Measurements from ENCODE around the gene CCBE1.

CCBE1 gene

GRCh38 chr18:59617468-59617932 is 79.7 kb downstream of the CCBE1 start:
- no peak for TF ChIP-seq TEAD4 (IDR thresholded peaks at IDR 0.05)
- no peak for TF ChIP-seq USF1 (IDR thresholded peaks at IDR 0.05)
- no peak for TF ChIP-seq EP300 (IDR thresholded peaks at IDR 0.05; ENCODE audit: borderline replicate concordance)
- no peak for TF ChIP-seq RAD21 (IDR thresholded peaks at IDR 0.05; ENCODE audit: low read depth)
- no peak for TF ChIP-seq CEBPB (IDR thresholded peaks at IDR 0.05)
- TF ChIP-seq FOXM1 (IDR thresholded peaks at IDR 0.05; ENCODE audit: borderline replicate concordance, low read depth), result no peak

- TF ChIP-seq YY1 (IDR thresholded peaks at IDR 0.05; ENCODE audit: low read depth) (no peak), CREB1 (IDR thresholded peaks at IDR 0.05; ENCODE audit: low read depth) (no peak), USF1 (IDR thresholded peaks at IDR 0.05) (no peak), CEBPB (IDR thresholded peaks at IDR 0.05) (no peak), EGR1 (IDR thresholded peaks at IDR 0.05) (no peak), RAD21 (IDR thresholded peaks at IDR 0.05; ENCODE audit: low read depth) (no peak), FOXM1 (IDR thresholded peaks at IDR 0.05; ENCODE audit: borderline replicate concordance, low read depth) (no peak), ZBTB7A (IDR thresholded peaks at IDR 0.05; ENCODE audit: low read depth) (no peak), NFIC (IDR thresholded peaks at IDR 0.05) (no peak), TAF1 (IDR thresholded peaks at IDR 0.05; ENCODE audit: low read depth) (no peak), EP300 (IDR thresholded peaks at IDR 0.05; ENCODE audit: borderline replicate concordance) (no peak), MAX (IDR thresholded peaks at IDR 0.05) (no peak), TCF12 (IDR thresholded peaks at IDR 0.05; ENCODE audit: low read depth) (no peak), REST (IDR thresholded peaks at IDR 0.05; ENCODE audit: low read depth) (no peak), TEAD4 (IDR thresholded peaks at IDR 0.05) (no peak)
Measured at GRCh38 chr18:59616501-59616900, 80.7 kb downstream of the CCBE1 start.

GRCh38 chr18:59613903-59614302 is 83.3 kb downstream of the CCBE1 start:
- no peak for TF ChIP-seq FOXM1 (IDR thresholded peaks at IDR 0.05; ENCODE audit: borderline replicate concordance, low read depth)
- no peak for TF ChIP-seq USF1 (IDR thresholded peaks at IDR 0.05)
- TF ChIP-seq TAF1 (IDR thresholded peaks at IDR 0.05; ENCODE audit: low read depth), result no peak

GRCh38 chr18:59612381-59612780 is 84.8 kb downstream of the CCBE1 start:
- no peak for TF ChIP-seq CEBPB (IDR thresholded peaks at IDR 0.05)
- no peak for TF ChIP-seq CREB1 (IDR thresholded peaks at IDR 0.05; ENCODE audit: low read depth)
- TF ChIP-seq NFIC (IDR thresholded peaks at IDR 0.05), result no peak
- TF ChIP-seq TCF12 (IDR thresholded peaks at IDR 0.05; ENCODE audit: low read depth), result no peak
- no peak for TF ChIP-seq ZBTB7A (IDR thresholded peaks at IDR 0.05; ENCODE audit: low read depth)
- no peak for TF ChIP-seq USF1 (IDR thresholded peaks at IDR 0.05)
- no peak for TF ChIP-seq YY1 (IDR thresholded peaks at IDR 0.05; ENCODE audit: low read depth)
- no peak for TF ChIP-seq TAF1 (IDR thresholded peaks at IDR 0.05; ENCODE audit: low read depth)

GRCh38 chr18:59610546-59611140 is 86.6 kb downstream of the CCBE1 start:
- no peak for TF ChIP-seq MAX (IDR thresholded peaks at IDR 0.05)
- no peak for TF ChIP-seq FOXM1 (IDR thresholded peaks at IDR 0.05; ENCODE audit: borderline replicate concordance, low read depth)
- TF ChIP-seq NFIC (IDR thresholded peaks at IDR 0.05), result no peak
- TF ChIP-seq TAF1 (IDR thresholded peaks at IDR 0.05; ENCODE audit: low read depth), result no peak
- TF ChIP-seq EGR1 (IDR thresholded peaks at IDR 0.05), result no peak
- no peak for TF ChIP-seq YY1 (IDR thresholded peaks at IDR 0.05; ENCODE audit: low read depth)
- TF ChIP-seq USF1 (IDR thresholded peaks at IDR 0.05), result no peak

GRCh38 chr18:59609654-59610053 is 87.6 kb downstream of the CCBE1 start:
- TF ChIP-seq RAD21 (IDR thresholded peaks at IDR 0.05; ENCODE audit: low read depth) (no peak), EP300 (IDR thresholded peaks at IDR 0.05; ENCODE audit: borderline replicate concordance) (no peak)

GRCh38 chr18:59607471-59607870 is 89.8 kb downstream of the CCBE1 start:
- TF ChIP-seq TEAD4 (IDR thresholded peaks at IDR 0.05), result no peak
- TF ChIP-seq MAX (IDR thresholded peaks at IDR 0.05), result no peak
- TF ChIP-seq REST (IDR thresholded peaks at IDR 0.05; ENCODE audit: low read depth), result no peak
- no peak for TF ChIP-seq TAF1 (IDR thresholded peaks at IDR 0.05; ENCODE audit: low read depth)
- no peak for TF ChIP-seq CREB1 (IDR thresholded peaks at IDR 0.05; ENCODE audit: low read depth)
- TF ChIP-seq CEBPB (IDR thresholded peaks at IDR 0.05), result no peak
- TF ChIP-seq USF1 (IDR thresholded peaks at IDR 0.05), result no peak
- no peak for TF ChIP-seq TCF12 (IDR thresholded peaks at IDR 0.05; ENCODE audit: low read depth)
- TF ChIP-seq FOXM1 (IDR thresholded peaks at IDR 0.05; ENCODE audit: borderline replicate concordance, low read depth), result no peak
- TF ChIP-seq ZBTB7A (IDR thresholded peaks at IDR 0.05; ENCODE audit: low read depth), result no peak
- TF ChIP-seq EP300 (IDR thresholded peaks at IDR 0.05; ENCODE audit: borderline replicate concordance), result no peak
- TF ChIP-seq YY1 (IDR thresholded peaks at IDR 0.05; ENCODE audit: low read depth), result no peak
- TF ChIP-seq RAD21 (IDR thresholded peaks at IDR 0.05; ENCODE audit: low read depth), result no peak
- no peak for TF ChIP-seq NFIC (IDR thresholded peaks at IDR 0.05)
- TF ChIP-seq EGR1 (IDR thresholded peaks at IDR 0.05), result no peak

All from Ishikawa (cell line).